Measurements from ENCODE around the gene B4GALT6.

Gene B4GALT6

GRCh38 chr18:31632356-31632755 lies 52.0 kb downstream of the B4GALT6 start:
- H3K4me3 ChIP-seq (ENCODE audit: control insufficient read depth, low read depth, low read length): no peak overlapping the region
- no peak for DNase-seq (ENCODE audit: low read depth)
- TF ChIP-seq CTCF (conservative IDR thresholded peaks at IDR 0.05; ENCODE audit: control insufficient read depth, insufficient read depth, low read depth, low read length): no peak

GRCh38 chr18:31631526-31631925 lies 52.9 kb downstream of the B4GALT6 start:
- DNase-seq (ENCODE audit: low read depth): no peak
- no peak for TF ChIP-seq CTCF (conservative IDR thresholded peaks at IDR 0.05; ENCODE audit: control insufficient read depth, insufficient read depth, low read depth, low read length)
- no peak overlapping the region for H3K4me3 ChIP-seq (ENCODE audit: control insufficient read depth, low read depth, low read length)

- no peak for TF ChIP-seq CTCF (conservative IDR thresholded peaks at IDR 0.05; ENCODE audit: control insufficient read depth, insufficient read depth, low read depth, low read length)
- no peak overlapping the region for H3K4me3 ChIP-seq (ENCODE audit: control insufficient read depth, low read depth, low read length)
- DNase-seq (ENCODE audit: low read depth): no peak
Measured at GRCh38 chr18:31630549-31630948, 53.8 kb downstream of the B4GALT6 start.

- no peak overlapping the region for H3K4me3 ChIP-seq (ENCODE audit: control insufficient read depth, low read depth, low read length)
- TF ChIP-seq CTCF (conservative IDR thresholded peaks at IDR 0.05; ENCODE audit: control insufficient read depth, insufficient read depth, low read depth, low read length): no peak
Measured at GRCh38 chr18:31626409-31626808, 58.0 kb downstream of the B4GALT6 start.

GRCh38 chr18:31624892-31625640 lies 59.3 kb downstream of the B4GALT6 start:
- H3K4me3 ChIP-seq (ENCODE audit: control insufficient read depth, low read depth, low read length): no peak overlapping the region
- no peak for DNase-seq (ENCODE audit: low read depth)
- TF ChIP-seq CTCF (conservative IDR thresholded peaks at IDR 0.05; ENCODE audit: control insufficient read depth, insufficient read depth, low read depth, low read length): no peak

More at GRCh38 chr18:31626409-31626808, 58.0 kb downstream of the B4GALT6 start:
- no peak for DNase-seq (ENCODE audit: low read depth)

- no peak for DNase-seq (ENCODE audit: low read depth)
- no peak overlapping the region for H3K4me3 ChIP-seq (ENCODE audit: control insufficient read depth, low read depth, low read length)
- TF ChIP-seq CTCF (conservative IDR thresholded peaks at IDR 0.05; ENCODE audit: control insufficient read depth, insufficient read depth, low read depth, low read length): no peak
Measured at GRCh38 chr18:31619291-31619690, 65.1 kb downstream of the B4GALT6 start.
